Measurements from ENCODE around the gene RANBP3L. TPM values are rescaled to one million over a fixed set of nuclear protein-coding genes. Genes with fewer than 3 reads are reported as not detected.
A peak's percentile ranks its signal among the peaks of the same experiment; 100 is the strongest.
"Not testable (repeated sequence)": the region's sequence is repeated elsewhere in the genome, so short reads cannot be mapped to it uniquely, and the experiment has no call there.

The RANBP3L gene
- total RNA-seq, 1 donor: 1.3 TPM

GRCh38 chr5:36304095-36304805, 2.5 kb upstream of the RANBP3L start:
- no peak for TF ChIP-seq CTCF (IDR thresholded peaks at IDR 0.05; ENCODE audit: insufficient read depth, low read depth, low read length)

GRCh38 chr5:36300927-36301540, 668 bp downstream of the RANBP3L start:
- H3K4me3 ChIP-seq (ENCODE audit: low read depth, low read length): peak overlapping the region; percentile 26
- DNase-seq (ENCODE audit: low read depth): no peak
- TF ChIP-seq CTCF (IDR thresholded peaks at IDR 0.05; ENCODE audit: insufficient read depth, low read depth, low read length): no peak

More at GRCh38 chr5:36304095-36304805, 2.5 kb upstream of the RANBP3L start:
- no peak for DNase-seq (ENCODE audit: low read depth)
- H3K4me3 ChIP-seq (ENCODE audit: low read depth, low read length): no peak overlapping the region

- peak overlapping the region; percentile 3 for H3K4me3 ChIP-seq (ENCODE audit: low read depth, low read length)
- TF ChIP-seq CTCF (IDR thresholded peaks at IDR 0.05; ENCODE audit: insufficient read depth, low read depth, low read length): no peak
- DNase-seq (ENCODE audit: low read depth): peak; percentile 35
Measured at GRCh38 chr5:36300191-36300926, 1.3 kb downstream of the RANBP3L start.

- DNase-seq (ENCODE audit: low read depth): peak; percentile 89
- TF ChIP-seq CTCF (IDR thresholded peaks at IDR 0.05; ENCODE audit: insufficient read depth, low read depth, low read length): no peak
- H3K4me3 ChIP-seq (ENCODE audit: low read depth, low read length): no peak overlapping the region
Measured at GRCh38 chr5:36298552-36298951, 3.1 kb downstream of the RANBP3L start.

GRCh38 chr5:36297653-36298052, 4.0 kb downstream of the RANBP3L start:
- TF ChIP-seq CTCF (IDR thresholded peaks at IDR 0.05; ENCODE audit: insufficient read depth, low read depth, low read length): no peak
- H3K4me3 ChIP-seq (ENCODE audit: low read depth, low read length): no peak overlapping the region
- DNase-seq (ENCODE audit: low read depth): no peak

GRCh38 chr5:36285837-36286615, 15.7 kb downstream of the RANBP3L start:
- H3K4me3 ChIP-seq (ENCODE audit: low read depth, low read length): no peak overlapping the region
- no peak for DNase-seq (ENCODE audit: low read depth)
- TF ChIP-seq CTCF (IDR thresholded peaks at IDR 0.05; ENCODE audit: insufficient read depth, low read depth, low read length): no peak

- H3K4me3 ChIP-seq (ENCODE audit: low read depth, low read length); DNase-seq (ENCODE audit: low read depth): not testable (repeated sequence)
Measured at GRCh38 chr5:36283775-36284174, 17.9 kb downstream of the RANBP3L start.
